Esophagus muscularis mucosa (tissue), 4 donors: ENCODE results near the gene SPTY2D1. TPM values are rescaled to one million over a fixed set of nuclear protein-coding genes. Genes with fewer than 3 reads are reported as not detected.

Source experiments
- DNase-seq: peaks from one replicate; pipeline ENCODE4 v3.0.0-alpha.2; 2017; ENCODE audit errors: extremely low spot score
- H3K27ac ChIP-seq, 4 donors: fragments of 200-600 bp; sonication (generic); replicated peaks in 1 of 4; 1 replicate in 3 of 4; 2 replicates in 1 of 4; pipeline ENCODE4 v1.5.1; 2016 to 2019; ENCODE audit warnings: mild to moderate bottlenecking in 1 of 4
- H3K27me3 ChIP-seq, 4 donors: fragments of 200-600 bp; sonication (generic); one replicate each; pipeline versions ENCODE4 v1.5.1 to v1.6.0; 2016 to 2019
- H3K36me3 ChIP-seq, 4 donors: fragments of 200-600 bp; sonication (generic); one replicate each; pipeline ENCODE4 v1.5.1; 2016 to 2019
- H3K4me1 ChIP-seq, 4 donors: fragments of 200-600 bp; sonication (generic); one replicate each; pipeline ENCODE4 v1.5.1; 2016 to 2019
- H3K4me3 ChIP-seq, 4 donors: fragments of 200-600 bp; sonication (generic); 1 replicate in 2 of 4; 2 replicates in 2 of 4; pipeline ENCODE4 v1.5.1; 2016 to 2019; ENCODE audit warnings: mild to moderate bottlenecking in 4 of 4, moderate library complexity in 1 of 4
- H3K9me3 ChIP-seq, 4 donors: fragments of 200-600 bp; sonication (generic); 1 replicate in 3 of 4; 2 replicates in 1 of 4; pipeline ENCODE4 v1.5.1; 2016 to 2019
- CTCF ChIP-seq, 3 experiments: fragments of 200-600 bp in 2 of 3; fragments of 450-650 bp in 1 of 3; sonication (generic) in 2 of 3; IDR thresholded peaks; one replicate each; pipeline ENCODE4 v1.5.1; 2017 to 2019; ENCODE audit warnings: antibody characterized with exemption in 3 of 3, mild to moderate bottlenecking in 2 of 3, moderate library complexity in 1 of 3
- EP300 ChIP-seq: sonication (generic); formaldehyde crosslinking; IDR thresholded peaks from one replicate; pipeline ENCODE4 v1.6.1; 2017; ENCODE audit warnings: antibody characterized with exemption
- POLR2A ChIP-seq: fragments of 450-650 bp; IDR thresholded peaks from one replicate; pipeline ENCODE4 v1.6.1; 2017; ENCODE audit warnings: antibody characterized with exemption, moderate library complexity, mild to moderate bottlenecking, low read depth
- POLR2AphosphoS5 ChIP-seq, 2 donors: sonication (generic); formaldehyde crosslinking; IDR thresholded peaks; one replicate each; pipeline ENCODE4 v1.6.1; 2017; ENCODE audit warnings: antibody characterized with exemption in 2 of 2
- WGBS: methylation state at CpG from one replicate; pipeline ENCODE4 v1.1.5; 2018; 5-methylcytosine and 5-hydroxymethylcytosine counted together
- intact Hi-C: fragments of 100-400 bp; cut with DNase I; formaldehyde crosslinking; loops from one replicate; pipeline ENCODE4 v1.15.1; 2023
- total RNA-seq, 4 donors: library from RNA; depleted of rRNA; stranded (reverse); fragments of >200 nt; gene quantifications; one replicate each; pipeline versions ENCODE4 v1.1.0 to v1.2.1, GENCODE V29; 2016

The SPTY2D1 gene
- total RNA-seq, 4 donors from 2014 or later = 9.6 to 32.1 (median 18.1) TPM

GRCh38 chr11:18581825-18582224, 52.3 kb downstream of the SPTY2D1 start:
- 93% methylated on average over 1 of the region's 1 CpG for WGBS
- Histone ChIP-seq H3K4me1 (peaks cover under 1 to 6% (median 3%) of the 10 kb centered on the region in 4 donors), H3K4me3 (no peak overlapping the region), H3K27me3 (no peaks in the 10 kb centered on the region), H3K36me3 (peaks cover 6 to 26% (median 13%) of the 10 kb centered on the region in 4 donors), H3K27ac (no peak overlapping the region), H3K9me3 (no peaks in the 10 kb centered on the region)
- intact Hi-C loops = no loop called here
- TF ChIP-seq CTCF (IDR thresholded peaks at IDR 0.05) = no peak
- no peak for TF ChIP-seq POLR2A
- TF ChIP-seq POLR2AphosphoS5 (IDR thresholded peaks at IDR 0.05) = no peak
- no peak for TF ChIP-seq EP300
- no peak for DNase-seq

GRCh38 chr11:18580113-18580766, 53.9 kb downstream of the SPTY2D1 start:
- Histone ChIP-seq H3K27ac (no peak overlapping the region), H3K36me3 (peaks cover 6 to 42% (median 26%) of the 10 kb centered on the region in 4 donors), H3K4me3 (no peak overlapping the region), H3K27me3 (no peaks in the 10 kb centered on the region), H3K4me1 (no peaks in the 10 kb centered on the region), H3K9me3 (no peaks in the 10 kb centered on the region)
- no peak for DNase-seq
- no peak for TF ChIP-seq CTCF (IDR thresholded peaks at IDR 0.05)
- TF ChIP-seq EP300 = no peak
- no peak for TF ChIP-seq POLR2AphosphoS5 (IDR thresholded peaks at IDR 0.05)
- TF ChIP-seq POLR2A = no peak
- WGBS = 76% methylated on average over 2 of the region's 2 CpGs
- intact Hi-C loops = no loop called here

- Histone ChIP-seq H3K36me3 (peaks cover 6 to 53% (median 37%) of the 10 kb centered on the region in 4 donors), H3K4me1 (no peaks in the 10 kb centered on the region)
- WGBS = 93% methylated on average over 14 of the region's 14 CpGs
Measured at GRCh38 chr11:18578975-18579598, 55.1 kb downstream of the SPTY2D1 start.

GRCh38 chr11:18575361-18575760, 58.8 kb downstream of the SPTY2D1 start:
- no peak overlapping the region for H3K27ac ChIP-seq
- TF ChIP-seq EP300 (no peak), POLR2A (no peak), POLR2AphosphoS5 (IDR thresholded peaks at IDR 0.05) (no peak), CTCF (IDR thresholded peaks at IDR 0.05) (no peak)
- H3K4me1 ChIP-seq = no peaks in the 10 kb centered on the region
- H3K9me3 ChIP-seq = no peaks in the 10 kb centered on the region
- peaks cover 6 to 88% (median 71%) of the 10 kb centered on the region in 4 donors for H3K36me3 ChIP-seq
- intact Hi-C loops = no loop called here
- DNase-seq = no peak
- H3K4me3 ChIP-seq = no peak overlapping the region
- no peaks in the 10 kb centered on the region for H3K27me3 ChIP-seq
- WGBS = 78% methylated on average over 1 of the region's 1 CpG

More at GRCh38 chr11:18578975-18579598, 55.1 kb downstream of the SPTY2D1 start:
- Histone ChIP-seq H3K9me3 (no peaks in the 10 kb centered on the region), H3K4me3 (no peak overlapping the region), H3K27me3 (no peaks in the 10 kb centered on the region), H3K27ac (no peak overlapping the region)
- TF ChIP-seq EP300 = no peak
- no peak for TF ChIP-seq CTCF (IDR thresholded peaks at IDR 0.05)
- no peak for TF ChIP-seq POLR2A
- TF ChIP-seq POLR2AphosphoS5 (IDR thresholded peaks at IDR 0.05) = no peak
- intact Hi-C loops = no loop called here
- no peak for DNase-seq
